ENCODE data around the gene LAMA5.

- TF ChIP-seq CTCF (IDR thresholded peaks at IDR 0.05 in 2 of 3, conservative IDR thresholded peaks at IDR 0.05 in 1 of 3; ENCODE audit: borderline replicate concordance in 1 of 3, insufficient read depth in 1 of 3, low read depth in 2 of 3, low read length in 2 of 3), result no peak
- TF ChIP-seq YY1 (IDR thresholded peaks at IDR 0.05; ENCODE audit: extremely low read depth, insufficient replicate concordance, low read depth, low read length), result no peak
- TF ChIP-seq POLR2A (IDR thresholded peaks at IDR 0.05; ENCODE audit: borderline replicate concordance, extremely low read depth, insufficient read depth, insufficient read length), result no peak
- no peak for TF ChIP-seq POLR2AphosphoS5 (IDR thresholded peaks at IDR 0.05; ENCODE audit: low read depth, low read length)
- TF ChIP-seq SIN3A (IDR thresholded peaks at IDR 0.05; ENCODE audit: low read depth), result no peak
- no peak for TF ChIP-seq ZBTB33 (IDR thresholded peaks at IDR 0.05; ENCODE audit: extremely low read depth, insufficient replicate concordance, low read length)
- no peak for TF ChIP-seq EGR1 (IDR thresholded peaks at IDR 0.05; ENCODE audit: low read depth)
- TF ChIP-seq RAD21 (IDR thresholded peaks at IDR 0.05; ENCODE audit: low read depth), result no peak
Measured at GRCh38 chr20:62333820-62334595, 33.1 kb downstream of the LAMA5 start.
